ENCODE data around the gene RNASEH2B.

Gene RNASEH2B

DNA sequence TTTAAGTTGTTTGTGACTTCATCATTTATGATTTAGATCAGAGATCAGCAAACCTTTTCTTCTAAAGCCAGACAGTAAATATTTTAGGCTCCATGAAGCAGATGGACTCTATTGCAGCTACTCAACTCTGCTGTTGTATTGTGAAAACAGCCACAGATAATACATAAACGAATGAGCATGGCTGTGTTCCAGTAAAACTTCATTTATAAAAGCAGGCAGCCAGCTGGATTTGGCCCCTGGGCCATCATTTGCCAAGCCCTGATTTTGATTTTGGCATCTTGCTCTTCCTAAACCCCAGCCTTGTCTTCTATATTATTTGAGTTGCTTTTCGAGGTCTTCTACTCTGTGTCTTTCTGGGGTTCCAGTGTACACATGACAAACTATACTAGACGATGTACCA lies 41.3 kb downstream of the RNASEH2B start:
- TF ChIP-seq, protein P1, sequence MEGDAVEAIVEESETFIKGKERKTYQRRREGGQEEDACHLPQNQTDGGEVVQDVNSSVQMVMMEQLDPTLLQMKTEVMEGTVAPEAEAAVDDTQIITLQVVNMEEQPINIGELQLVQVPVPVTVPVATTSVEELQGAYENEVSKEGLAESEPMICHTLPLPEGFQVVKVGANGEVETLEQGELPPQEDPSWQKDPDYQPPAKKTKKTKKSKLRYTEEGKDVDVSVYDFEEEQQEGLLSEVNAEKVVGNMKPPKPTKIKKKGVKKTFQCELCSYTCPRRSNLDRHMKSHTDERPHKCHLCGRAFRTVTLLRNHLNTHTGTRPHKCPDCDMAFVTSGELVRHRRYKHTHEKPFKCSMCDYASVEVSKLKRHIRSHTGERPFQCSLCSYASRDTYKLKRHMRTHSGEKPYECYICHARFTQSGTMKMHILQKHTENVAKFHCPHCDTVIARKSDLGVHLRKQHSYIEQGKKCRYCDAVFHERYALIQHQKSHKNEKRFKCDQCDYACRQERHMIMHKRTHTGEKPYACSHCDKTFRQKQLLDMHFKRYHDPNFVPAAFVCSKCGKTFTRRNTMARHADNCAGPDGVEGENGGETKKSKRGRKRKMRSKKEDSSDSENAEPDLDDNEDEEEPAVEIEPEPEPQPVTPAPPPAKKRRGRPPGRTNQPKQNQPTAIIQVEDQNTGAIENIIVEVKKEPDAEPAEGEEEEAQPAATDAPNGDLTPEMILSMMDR (conservative IDR thresholded peaks at IDR 0.05; ENCODE audit: low read depth, low read length), result no peak
- Histone ChIP-seq H3K36me3 (ENCODE audit: insufficient read depth) (no peaks in the 10 kb centered on the region), H3K9ac (no peak overlapping the region), H4K20me1 (ENCODE audit: insufficient read depth) (no peaks in the 10 kb centered on the region), H3K79me2 (ENCODE audit: insufficient read depth, low read depth) (no peaks in the 10 kb centered on the region), H3K4me1 (ENCODE audit: low read depth, poor library complexity, severe bottlenecking) (no peaks in the 10 kb centered on the region), H3K27ac (no peak overlapping the region), H3K4me2 (no peak overlapping the region), H2AFZ (ENCODE audit: low read depth) (no peak overlapping the region), H3K27me3 (ENCODE audit: insufficient read depth, low read depth) (no peaks in the 10 kb centered on the region), H3K4me3 (IDR thresholded peaks at IDR 0.05; ENCODE audit: insufficient read depth, low read depth, low read length) (no peak overlapping the region)

- Histone ChIP-seq H3K79me2 (ENCODE audit: insufficient read depth, low read depth) (no peaks in the 10 kb centered on the region), H3K4me3 (IDR thresholded peaks at IDR 0.05; ENCODE audit: insufficient read depth, low read depth, low read length) (no peak overlapping the region), H2AFZ (ENCODE audit: low read depth) (no peak overlapping the region), H3K27ac (no peak overlapping the region), H3K4me2 (no peak overlapping the region), H3K4me1 (ENCODE audit: low read depth, poor library complexity, severe bottlenecking) (no peaks in the 10 kb centered on the region), H3K9ac (no peak overlapping the region), H4K20me1 (ENCODE audit: insufficient read depth) (no peaks in the 10 kb centered on the region), H3K27me3 (ENCODE audit: insufficient read depth, low read depth) (no peaks in the 10 kb centered on the region), H3K36me3 (ENCODE audit: insufficient read depth) (no peaks in the 10 kb centered on the region)
- TF ChIP-seq, protein P1 (conservative IDR thresholded peaks at IDR 0.05; ENCODE audit: low read depth, low read length), result no peak
These were observed 41.8 kb downstream of the RNASEH2B start for GRCh38 chr13:50951366-50951765.

DNA sequence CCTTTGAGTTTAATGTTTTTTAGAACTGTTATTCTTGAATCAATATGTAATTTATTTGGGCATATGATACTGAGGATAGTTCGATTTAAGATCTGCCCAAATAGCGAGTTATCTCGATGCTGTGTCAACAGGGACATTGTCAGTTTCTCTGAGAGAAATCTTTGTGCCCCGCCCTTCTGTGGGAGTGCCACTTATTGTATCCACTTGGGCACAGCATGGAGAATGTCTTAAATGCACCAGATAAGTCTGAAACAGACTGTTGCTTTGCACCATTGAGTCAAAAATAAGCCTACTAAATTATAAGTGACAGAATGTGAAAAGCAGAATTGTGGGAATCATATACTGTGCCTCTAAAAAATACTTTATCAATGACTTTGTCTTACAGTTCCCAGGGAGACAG lies 45.6 kb downstream of the RNASEH2B start:
- Histone ChIP-seq H3K9ac (no peak overlapping the region), H2AFZ (ENCODE audit: low read depth) (no peak overlapping the region), H3K27ac (no peak overlapping the region), H3K27me3 (ENCODE audit: insufficient read depth, low read depth) (no peaks in the 10 kb centered on the region), H3K4me3 (IDR thresholded peaks at IDR 0.05; ENCODE audit: insufficient read depth, low read depth, low read length) (no peak overlapping the region), H3K36me3 (ENCODE audit: insufficient read depth) (no peaks in the 10 kb centered on the region), H3K4me1 (ENCODE audit: low read depth, poor library complexity, severe bottlenecking) (no peaks in the 10 kb centered on the region), H4K20me1 (ENCODE audit: insufficient read depth) (no peaks in the 10 kb centered on the region), H3K79me2 (ENCODE audit: insufficient read depth, low read depth) (no peaks in the 10 kb centered on the region), H3K4me2 (no peak overlapping the region)
- TF ChIP-seq, protein P1 (conservative IDR thresholded peaks at IDR 0.05; ENCODE audit: low read depth, low read length), result no peak

DNA sequence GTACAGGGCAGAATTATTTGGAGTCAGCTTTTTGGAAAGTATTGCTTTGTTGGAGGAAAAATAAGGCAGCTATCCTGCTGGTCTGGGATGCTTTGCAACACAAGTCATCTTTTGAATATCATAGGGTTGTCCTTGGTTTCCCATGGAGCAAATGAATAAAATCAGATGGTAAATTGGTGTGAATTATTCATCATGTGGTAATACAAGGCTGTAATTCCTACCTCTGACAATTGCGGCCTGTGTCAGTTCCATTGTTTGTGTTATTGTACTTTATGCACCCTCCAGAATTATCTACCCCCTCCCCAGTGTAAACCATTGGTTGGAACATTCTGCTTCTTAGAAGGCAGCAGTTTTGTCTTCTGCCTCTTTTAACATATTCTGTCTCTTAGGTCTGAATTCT lies 46.2 kb downstream of the RNASEH2B start:
- Histone ChIP-seq H3K4me1 (ENCODE audit: low read depth, poor library complexity, severe bottlenecking) (no peaks in the 10 kb centered on the region), H3K27ac (no peak overlapping the region), H3K4me2 (no peak overlapping the region), H4K20me1 (ENCODE audit: insufficient read depth) (no peaks in the 10 kb centered on the region), H3K79me2 (ENCODE audit: insufficient read depth, low read depth) (no peaks in the 10 kb centered on the region), H3K27me3 (ENCODE audit: insufficient read depth, low read depth) (no peaks in the 10 kb centered on the region), H2AFZ (ENCODE audit: low read depth) (no peak overlapping the region), H3K36me3 (ENCODE audit: insufficient read depth) (no peaks in the 10 kb centered on the region), H3K9ac (no peak overlapping the region), H3K4me3 (IDR thresholded peaks at IDR 0.05; ENCODE audit: insufficient read depth, low read depth, low read length) (no peak overlapping the region)
- TF ChIP-seq, protein P1 (conservative IDR thresholded peaks at IDR 0.05; ENCODE audit: low read depth, low read length), result no peak
